GM12874 (cell line): ENCODE measurements around the gene CLDN6.
A peak's percentile ranks its signal among the peaks of the same experiment; 100 is the strongest.

Experiments
- CTCF ChIP-seq: IDR thresholded peaks from 2 replicates; pipeline ENCODE4 v1.5.1; 2011; ENCODE audit warnings: low read depth, mild to moderate bottlenecking, control low read depth, low read length, moderate library complexity; ENCODE audit not compliant: insufficient read depth

The CLDN6 gene

GRCh38 chr16:2971134-2971984 lies 46.6 kb downstream of the CLDN6 start:
- no peak for TF ChIP-seq CTCF

- no peak for TF ChIP-seq CTCF
These were observed 47.4 kb downstream of the CLDN6 start for GRCh38 chr16:2970563-2970962.

- peak; percentile 80 for TF ChIP-seq CTCF
These were observed 48.1 kb downstream of the CLDN6 start for GRCh38 chr16:2969545-2970521.

GRCh38 chr16:2968738-2969544 lies 49.0 kb downstream of the CLDN6 start, which contains the start of gene PAQR4:
PAQR4 (plus strand) TSS chr16:2969348; CDS start chr16:2969675, 327 bp downstream.
- TF ChIP-seq CTCF, result no peak

GRCh38 chr16:2968368-2968737 lies 49.6 kb downstream of the CLDN6 start:
- TF ChIP-seq CTCF, result no peak

- no peak for TF ChIP-seq CTCF
These were observed 50.2 kb downstream of the CLDN6 start for GRCh38 chr16:2967721-2968161.
